PC-9 (cell line): ENCODE measurements around the gene NUDT22. TPM values are rescaled to one million over a fixed set of nuclear protein-coding genes. Genes with fewer than 3 reads are reported as not detected.

ENCODE experiments used
- BruUV-seq: library from RNA; stranded (reverse); fragments of 400-500 nt; replicated peaks from 2 replicates; lab custom pipeline; 2021; lab: Mats Ljungman, UMichigan
- CTCF ChIA-PET: fragments of 300-600 bp; sonication (Branson Sonifier 250); formaldehyde crosslinking; loops from one replicate; lab custom pipeline; 2022; ENCODE audit warnings: antibody characterized with exemption; lab: Charles Lee
- POLR2A ChIA-PET: fragments of 300-600 bp; sonication (Branson Sonifier 250); formaldehyde crosslinking; loops from one replicate; lab custom pipeline; 2022; ENCODE audit warnings: antibody characterized with exemption; ENCODE audit not compliant: unreplicated experiment; lab: Charles Lee
- DNase-seq, 2 experiments: peaks; one replicate each; pipeline versions ENCODE4 v3.0.0 to v3.0.0-alpha.2; 2015 to 2022; ENCODE audit warnings: mixed read lengths in 1 of 2
- H2AFZ ChIP-seq: fragments of 200-600 bp; sonication (generic); 2 replicates; pipeline ENCODE4 v1.8.1; 2017; ENCODE audit warnings: antibody characterized with exemption
- H3F3A ChIP-seq: fragments of 200-600 bp; sonication (generic); 2 replicates; pipeline ENCODE4 v1.8.1; 2017; ENCODE audit warnings: antibody characterized with exemption, mild to moderate bottlenecking, low read depth; ENCODE audit not compliant: insufficient read depth
- H3K27ac ChIP-seq: fragments of 200-600 bp; sonication (generic); 2 replicates; pipeline ENCODE4 v1.6.1; 2016; ENCODE audit warnings: mixed run types
- H3K27me3 ChIP-seq: fragments of 200-600 bp; sonication (generic); 2 replicates; pipeline ENCODE4 v1.6.1; 2016; ENCODE audit warnings: low read depth, mixed run types; ENCODE audit not compliant: insufficient read depth
- H3K36me3 ChIP-seq: fragments of 200-600 bp; sonication (generic); 2 replicates; pipeline ENCODE4 v1.6.1; 2016; ENCODE audit warnings: low read depth, mixed run types
- H3K4me1 ChIP-seq: fragments of 200-600 bp; sonication (generic); replicated peaks from 2 replicates; pipeline ENCODE4 v1.6.1; 2016; ENCODE audit warnings: mixed run types; ENCODE audit not compliant: insufficient read depth
- H3K4me2 ChIP-seq: fragments of 200-600 bp; sonication (generic); 2 replicates; pipeline ENCODE4 v1.6.1; 2017; ENCODE audit warnings: mixed run types
- H3K4me3 ChIP-seq: fragments of 200-600 bp; sonication (generic); 2 replicates; pipeline ENCODE4 v1.6.1; 2016; ENCODE audit warnings: mixed run types
- H3K79me2 ChIP-seq: fragments of 200-600 bp; sonication (generic); 2 replicates; pipeline ENCODE4 v1.6.1; 2017; ENCODE audit warnings: low read depth, mixed run types
- H3K9me2 ChIP-seq: fragments of 200-600 bp; sonication (generic); 2 replicates; pipeline ENCODE4 v1.8.1; 2017; ENCODE audit warnings: mild to moderate bottlenecking; ENCODE audit not compliant: insufficient read depth
- H3K9me3 ChIP-seq: fragments of 200-600 bp; sonication (generic); 2 replicates; pipeline ENCODE4 v1.8.1; 2016; ENCODE audit warnings: low read depth; ENCODE audit not compliant: insufficient read depth
- H4K20me1 ChIP-seq: fragments of 200-600 bp; sonication (generic); 2 replicates; pipeline ENCODE4 v1.8.1; 2017; ENCODE audit not compliant: insufficient read depth
- CTCF ChIP-seq: fragments of 200-600 bp; sonication (generic); conservative IDR thresholded peaks from 2 replicates; pipeline ENCODE4 v1.6.1; 2017; ENCODE audit warnings: mixed run types, antibody characterized with exemption, mild to moderate bottlenecking, moderate library complexity
- EZH2 ChIP-seq: fragments of 200-600 bp; sonication (generic); IDR thresholded peaks from 2 replicates; pipeline ENCODE4 v1.8.0; 2017; ENCODE audit warnings: antibody characterized with exemption, low read depth
- intact Hi-C: fragments of 100-400 bp; cut with micrococcal nuclease; formaldehyde crosslinking; loops from one replicate; pipeline ENCODE4 v1.10.0; 2022; ENCODE audit not compliant: unreplicated experiment
- total RNA-seq: library from RNA; stranded (reverse); gene quantifications from 2 replicates; pipeline ENCODE4 v1.2.3, GENCODE V29; 2021

Gene NUDT22
- total RNA-seq, 1 experiment from 2014 or later = 87.4 TPM

GRCh38 chr11:64210301-64211020 lies 15.6 kb upstream of the NUDT22 start:
- H4K20me1 ChIP-seq = no peaks in the 10 kb centered on the region
- CTCF ChIA-PET = no interaction called here
- no TSS peak for BruUV-seq
- H2AFZ ChIP-seq = no peak overlapping the region
- no peak overlapping the region for H3K4me3 ChIP-seq
- no peak overlapping the region for H3K4me2 ChIP-seq
- no peaks in the 10 kb centered on the region for H3K27me3 ChIP-seq
- no peaks in the 10 kb centered on the region for H3K36me3 ChIP-seq
- no peak overlapping the region for H3K27ac ChIP-seq
- H3K9me2 ChIP-seq = no peaks in the 10 kb centered on the region
- no peak for DNase-seq
- no peaks in the 10 kb centered on the region for H3K4me1 ChIP-seq
- peaks cover 43% of the 10 kb centered on the region for H3F3A ChIP-seq
- intact Hi-C loops = no loop called here
- no peaks in the 10 kb centered on the region for H3K9me3 ChIP-seq
- POLR2A ChIA-PET = no interaction called here
- H3K79me2 ChIP-seq = no peaks in the 10 kb centered on the region
- no peak for TF ChIP-seq EZH2
- TF ChIP-seq CTCF = no peak

DNA sequence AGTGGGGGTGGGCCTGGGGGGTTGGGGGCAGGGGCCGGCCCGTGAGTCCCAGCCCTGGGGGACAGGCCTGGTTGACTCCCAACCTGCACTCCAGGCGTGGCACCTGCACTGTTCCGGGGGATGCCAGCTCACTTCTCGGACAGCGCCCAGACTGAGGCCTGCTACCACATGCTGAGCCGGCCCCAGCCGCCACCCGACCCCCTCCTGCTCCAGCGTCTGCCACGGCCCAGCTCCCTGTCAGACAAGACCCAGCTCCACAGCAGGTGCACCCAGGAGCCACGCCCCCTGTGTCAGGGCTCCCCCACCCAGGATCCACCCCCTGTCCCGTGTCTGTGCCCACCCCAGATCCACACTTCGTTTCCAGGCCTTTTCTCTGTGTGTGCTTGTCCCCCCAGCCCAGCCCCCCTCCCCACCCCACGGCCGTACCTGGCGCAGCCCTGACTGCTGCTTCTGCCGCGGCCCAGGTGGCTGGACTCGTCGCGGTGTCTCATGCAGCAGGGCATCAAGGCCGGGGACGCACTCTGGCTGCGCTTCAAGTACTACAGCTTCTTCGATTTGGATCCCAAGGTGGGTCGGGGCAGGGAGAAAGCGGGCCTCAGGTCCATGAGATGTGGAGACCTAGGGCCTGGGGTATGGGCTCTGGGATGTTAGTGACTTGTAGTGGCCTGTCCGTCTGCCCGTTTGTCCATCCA lies 14.7 kb upstream of the NUDT22 start:
- BruUV-seq = no TSS peak
- Histone ChIP-seq H3F3A (peaks cover 39% of the 10 kb centered on the region), H2AFZ (no peak overlapping the region), H3K9me2 (no peaks in the 10 kb centered on the region), H3K9me3 (no peaks in the 10 kb centered on the region), H3K4me3 (no peak overlapping the region), H3K27ac (no peak overlapping the region), H4K20me1 (no peaks in the 10 kb centered on the region), H3K27me3 (no peaks in the 10 kb centered on the region), H3K36me3 (no peaks in the 10 kb centered on the region), H3K79me2 (no peaks in the 10 kb centered on the region), H3K4me1 (no peaks in the 10 kb centered on the region), H3K4me2 (no peak overlapping the region)
- TF ChIP-seq CTCF (no peak), EZH2 (no peak)
- intact Hi-C loops = no loop called here
- ChIA-PET CTCF (no interaction called here), POLR2A (no interaction called here)
- no peak for DNase-seq

DNA sequence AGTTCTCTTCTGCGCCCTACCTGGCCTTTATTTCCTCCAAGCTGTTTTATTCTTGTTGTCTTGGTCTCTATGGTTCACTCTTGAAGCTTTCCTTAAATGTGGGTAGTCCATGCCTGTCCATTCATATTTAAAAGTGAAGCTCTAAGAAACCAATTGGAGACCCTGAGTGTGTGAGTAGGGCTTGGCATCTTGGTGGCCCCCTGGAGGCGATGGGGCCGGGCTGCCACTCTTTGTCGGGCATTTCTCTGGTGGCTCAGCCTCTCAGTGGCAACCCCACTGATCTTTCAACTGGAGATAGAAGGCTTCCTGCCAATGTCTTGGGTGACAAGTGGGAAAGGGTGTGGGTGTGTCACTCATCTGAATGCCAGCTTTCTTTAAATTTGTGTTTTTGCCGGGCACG lies 9.2 kb upstream of the NUDT22 start:
- BruUV-seq = no TSS peak
- no peak for TF ChIP-seq EZH2
- no peak for TF ChIP-seq CTCF
- POLR2A ChIA-PET = no interaction called here

More for the DNA sequence above, 9.2 kb upstream of the NUDT22 start:
- intact Hi-C loops = no loop called here
- H3K4me2 ChIP-seq = no peak overlapping the region
- CTCF ChIA-PET = interaction anchor here (0.6 kb wide), 1 partner anchor 13 kb away, joined by 3 read pairs; no protein-coding TSS in a partner anchor
- no peaks in the 10 kb centered on the region for H3K4me1 ChIP-seq
- peaks cover 34% of the 10 kb centered on the region for H3F3A ChIP-seq
- H3K9me2 ChIP-seq = no peaks in the 10 kb centered on the region
- no peaks in the 10 kb centered on the region for H3K9me3 ChIP-seq
- H3K4me3 ChIP-seq = no peak overlapping the region
- no peak overlapping the region for H3K27ac ChIP-seq
- DNase-seq = no peak
- no peaks in the 10 kb centered on the region for H4K20me1 ChIP-seq
- H3K79me2 ChIP-seq = no peaks in the 10 kb centered on the region
- no peaks in the 10 kb centered on the region for H3K27me3 ChIP-seq
- H2AFZ ChIP-seq = no peak overlapping the region
- H3K36me3 ChIP-seq = no peaks in the 10 kb centered on the region
